IPS-18a (cell line): ENCODE data around the gene IMMT.

Experiments
- H3K27ac ChIP-seq: one replicate; pipeline ENCODE4 v1.5.1; 2013; ENCODE audit warnings: low read length
- H3K27me3 ChIP-seq: one replicate; pipeline ENCODE4 v1.6.1; 2013; ENCODE audit warnings: mild to moderate bottlenecking, low read length; ENCODE audit not compliant: control insufficient read depth, insufficient read depth
- H3K36me3 ChIP-seq: one replicate; pipeline ENCODE4 v1.6.1; 2013; ENCODE audit warnings: low read depth, low read length; ENCODE audit not compliant: control insufficient read depth
- H3K4me1 ChIP-seq: one replicate; pipeline ENCODE4 v1.6.1; 2013; ENCODE audit warnings: low read depth, low read length; ENCODE audit not compliant: control insufficient read depth
- H3K4me3 ChIP-seq: one replicate; pipeline ENCODE4 v1.5.1; 2013; ENCODE audit warnings: low read length
- H3K9ac ChIP-seq: one replicate; pipeline ENCODE4 v1.6.1; 2013; ENCODE audit warnings: mild to moderate bottlenecking, low read length, moderate library complexity
- H3K9me3 ChIP-seq: one replicate; pipeline ENCODE4 v1.6.1; 2013; ENCODE audit warnings: low read depth, low read length; ENCODE audit not compliant: control insufficient read depth

Gene IMMT

DNA sequence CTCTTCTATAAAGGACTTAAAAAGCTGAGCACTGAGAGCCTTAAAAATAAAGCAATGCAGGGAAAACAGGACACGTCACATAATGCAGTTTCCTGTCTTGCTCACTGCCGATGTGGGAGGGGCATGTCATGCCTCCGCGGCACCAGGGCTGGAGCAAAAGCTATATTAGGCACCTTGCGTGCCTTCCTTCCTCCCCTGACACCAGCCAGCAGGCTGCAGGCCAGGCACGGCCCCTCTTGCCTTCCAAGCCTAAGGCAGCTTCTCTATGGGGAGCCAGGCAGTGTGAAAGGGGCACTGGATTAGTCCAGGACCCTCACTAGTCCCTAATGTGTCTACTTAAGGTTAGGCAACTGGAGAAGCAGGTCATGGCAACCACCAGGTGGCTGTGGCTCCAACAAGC, 30.3 kb upstream of the IMMT start:
- Histone ChIP-seq H3K4me1 (peaks cover 8% of the 10 kb centered on the region), H3K9me3 (no peaks in the 10 kb centered on the region), H3K9ac (no peak overlapping the region), H3K4me3 (no peak overlapping the region), H3K27ac (no peak overlapping the region), H3K36me3 (no peaks in the 10 kb centered on the region), H3K27me3 (no peaks in the 10 kb centered on the region)

DNA sequence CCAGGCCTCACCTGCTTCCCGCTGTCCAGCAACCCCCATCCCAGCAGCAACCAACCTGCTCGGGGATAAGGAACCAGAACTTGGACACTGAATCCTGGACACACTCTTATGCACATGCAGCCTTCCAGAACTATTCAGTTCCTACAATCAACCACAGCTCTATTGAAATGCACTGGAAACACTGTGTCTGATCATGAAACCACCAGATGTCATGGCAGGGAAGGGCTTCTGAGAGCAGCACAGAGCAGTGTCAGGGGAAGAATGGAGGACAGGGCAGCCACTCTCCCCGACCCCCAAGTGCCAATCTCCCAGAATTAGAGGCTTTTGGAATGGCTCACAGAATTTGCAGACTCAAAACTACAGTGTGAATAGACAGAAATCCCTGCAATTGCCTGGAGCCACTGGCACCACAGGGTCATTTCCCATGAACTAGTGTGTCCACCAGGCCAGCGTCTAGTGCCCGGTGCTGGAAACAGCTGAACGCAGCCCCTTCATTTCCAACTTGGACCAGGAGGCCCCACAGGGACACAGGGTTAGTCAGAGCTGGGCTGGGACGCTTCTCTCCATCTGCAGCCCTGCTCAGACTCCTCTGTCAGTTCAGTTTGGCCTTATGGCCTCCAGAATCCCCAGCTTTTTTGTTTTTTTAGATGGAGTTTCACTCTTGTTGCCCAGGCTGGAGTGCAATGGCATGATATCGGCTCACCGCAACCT, 29.5 kb upstream of the IMMT start:
- no peaks in the 10 kb centered on the region for H3K27me3 ChIP-seq
- no peak overlapping the region for H3K27ac ChIP-seq
- H3K4me3 ChIP-seq = no peak overlapping the region
- no peaks in the 10 kb centered on the region for H3K9me3 ChIP-seq
- peaks cover 8% of the 10 kb centered on the region for H3K4me1 ChIP-seq
- no peak overlapping the region for H3K9ac ChIP-seq
- H3K36me3 ChIP-seq = no peaks in the 10 kb centered on the region

DNA sequence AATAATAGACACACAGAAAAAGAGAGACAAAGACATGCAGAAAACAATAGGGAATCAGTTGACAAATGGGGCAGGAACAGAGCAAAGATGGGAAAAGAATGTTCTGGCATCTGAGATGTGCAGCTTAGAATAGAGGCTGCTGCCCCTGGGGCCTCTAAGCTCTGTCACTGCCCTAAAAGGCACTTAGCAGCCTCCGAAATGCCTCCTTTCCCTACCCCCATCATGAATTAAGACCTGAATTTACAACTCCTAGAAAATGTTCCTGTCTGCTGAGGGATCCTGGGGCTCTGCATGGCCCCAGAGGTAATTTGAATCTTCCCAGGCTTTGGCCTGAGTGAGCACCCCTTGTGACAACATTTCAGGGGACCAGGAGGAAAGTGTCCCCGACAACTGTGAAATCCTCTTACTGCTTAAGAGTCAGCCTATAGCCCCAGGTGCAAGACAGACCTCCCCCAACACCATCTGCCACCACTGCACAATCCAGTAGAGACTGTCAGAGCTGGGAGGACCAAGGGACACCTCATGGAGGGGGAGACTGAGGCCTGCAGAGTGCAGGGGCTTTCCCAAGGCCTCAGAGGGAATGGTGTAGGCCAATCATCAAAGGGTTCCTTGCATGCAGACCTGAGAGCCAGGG, 28.8 kb upstream of the IMMT start:
- Histone ChIP-seq H3K9ac (no peak overlapping the region), H3K27me3 (no peaks in the 10 kb centered on the region), H3K4me1 (peaks cover 8% of the 10 kb centered on the region), H3K4me3 (no peak overlapping the region), H3K36me3 (no peaks in the 10 kb centered on the region), H3K27ac (no peak overlapping the region), H3K9me3 (no peaks in the 10 kb centered on the region)

DNA sequence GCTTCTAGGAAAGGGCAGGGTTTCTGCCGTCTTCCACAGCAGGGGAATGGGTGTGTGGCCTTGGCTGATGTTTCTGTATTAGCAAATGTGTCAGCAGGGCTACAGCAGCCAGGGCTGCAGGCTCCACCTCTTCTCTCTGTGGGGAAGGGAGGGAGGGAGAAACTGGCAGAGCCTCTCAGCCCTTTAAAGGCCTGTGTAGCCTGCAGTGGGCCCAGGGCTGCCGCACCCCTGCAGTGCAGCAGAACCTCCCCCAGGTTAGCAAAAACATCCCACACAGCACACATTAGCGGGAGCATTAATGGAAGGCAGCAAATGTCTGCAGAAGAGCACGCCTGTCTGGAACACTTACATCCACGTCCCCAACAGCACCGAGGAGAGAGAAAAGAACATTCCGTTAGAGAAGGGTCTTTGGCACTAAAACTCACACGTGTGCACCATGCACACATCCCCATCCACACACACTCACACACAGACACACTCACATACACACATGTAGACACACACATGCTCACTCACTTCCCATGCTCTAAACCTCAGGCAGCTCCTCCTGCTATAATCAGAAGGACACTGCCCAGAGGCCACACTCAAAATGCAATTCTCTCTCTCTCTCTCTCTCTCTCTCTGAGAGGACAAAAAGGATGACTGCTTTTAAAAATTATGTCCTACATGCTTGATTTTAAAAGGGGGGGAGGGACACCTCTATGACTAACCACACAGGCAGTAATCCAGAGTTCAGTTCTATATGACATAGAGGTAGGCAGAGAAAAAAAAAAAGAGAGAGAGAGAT, 28.1 kb upstream of the IMMT start:
- Histone ChIP-seq H3K27ac (no peak overlapping the region), H3K9me3 (no peaks in the 10 kb centered on the region), H3K9ac (no peak overlapping the region), H3K4me3 (no peak overlapping the region), H3K36me3 (no peaks in the 10 kb centered on the region), H3K4me1 (peaks cover 8% of the 10 kb centered on the region), H3K27me3 (no peaks in the 10 kb centered on the region)

DNA sequence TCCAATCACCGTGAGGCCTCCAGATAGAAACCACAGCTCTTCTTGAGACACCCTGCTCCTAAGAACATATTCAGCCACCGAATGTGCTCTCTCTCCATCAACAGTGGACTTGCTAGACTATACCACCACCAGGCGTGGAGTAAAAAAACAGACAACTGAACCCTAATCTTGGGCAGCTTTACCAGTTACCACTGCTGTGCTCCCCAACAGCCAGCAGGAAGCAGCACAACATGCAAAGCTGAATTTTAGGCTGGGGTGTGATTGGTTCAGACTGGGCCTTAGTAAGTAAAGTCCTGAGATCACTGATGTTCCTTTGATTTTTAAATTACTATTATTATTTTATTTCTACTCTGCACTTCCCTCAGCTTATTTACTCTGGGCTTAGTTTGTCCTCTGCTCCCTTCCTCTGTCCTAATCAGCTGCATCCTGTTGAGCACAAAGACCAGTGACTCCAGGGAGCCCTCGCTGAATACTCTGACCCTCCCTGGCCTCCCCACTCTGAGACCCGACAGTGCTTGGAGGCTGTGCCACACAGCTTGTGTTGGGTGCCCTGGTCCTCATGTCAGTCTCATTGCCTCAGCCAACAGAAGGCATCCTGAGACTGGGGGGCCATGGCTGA, 25.9 kb upstream of the IMMT start:
- H3K4me1 ChIP-seq = peaks cover 8% of the 10 kb centered on the region
- H3K36me3 ChIP-seq = no peaks in the 10 kb centered on the region
- no peaks in the 10 kb centered on the region for H3K9me3 ChIP-seq
- no peaks in the 10 kb centered on the region for H3K27me3 ChIP-seq
- H3K27ac ChIP-seq = no peak overlapping the region
- no peak overlapping the region for H3K9ac ChIP-seq
- H3K4me3 ChIP-seq = no peak overlapping the region

DNA sequence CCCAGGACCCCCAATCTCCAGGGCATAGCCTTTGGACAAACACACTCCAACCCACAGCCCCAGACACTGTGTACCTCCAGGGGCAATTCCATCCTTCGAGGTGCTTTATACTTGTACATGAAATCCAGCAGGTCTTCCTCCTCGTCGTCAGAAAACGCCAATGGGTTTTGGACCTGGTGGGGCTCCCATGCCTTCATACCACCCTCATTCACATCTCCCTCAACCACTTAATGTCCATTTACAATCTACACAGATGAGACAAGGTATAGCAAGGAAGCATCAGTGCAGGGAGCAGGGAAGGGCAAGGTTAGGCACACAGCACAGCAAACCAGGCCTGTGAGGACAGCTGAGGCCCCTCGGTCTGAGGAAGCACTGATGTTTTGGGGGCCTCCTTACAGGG, 24.6 kb upstream of the IMMT start:
- Histone ChIP-seq H3K27me3 (no peaks in the 10 kb centered on the region), H3K9ac (no peak overlapping the region), H3K9me3 (no peaks in the 10 kb centered on the region), H3K4me3 (no peak overlapping the region), H3K27ac (no peak overlapping the region), H3K36me3 (no peaks in the 10 kb centered on the region), H3K4me1 (peaks cover 8% of the 10 kb centered on the region)

DNA sequence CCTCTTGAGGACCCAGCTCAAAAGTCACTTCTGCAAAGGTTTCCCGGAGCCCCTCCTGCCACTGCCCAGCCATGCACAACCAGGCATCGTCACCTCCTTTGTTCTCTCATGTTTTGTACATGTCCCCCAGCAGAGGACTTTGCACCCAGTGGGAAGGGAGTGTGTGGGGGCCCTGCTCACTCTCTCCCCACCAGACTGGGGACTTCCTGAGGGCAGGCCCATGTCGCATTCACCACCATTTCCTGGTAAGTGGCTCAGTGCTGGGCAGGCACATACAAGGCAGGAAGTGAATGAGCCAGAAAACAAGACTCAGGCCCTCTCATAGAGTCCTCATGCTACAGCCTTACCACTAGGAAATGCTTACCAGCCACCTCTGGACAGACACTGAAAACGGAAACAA, 22.9 kb upstream of the IMMT start:
- Histone ChIP-seq H3K27ac (no peak overlapping the region), H3K9me3 (no peaks in the 10 kb centered on the region), H3K4me3 (no peak overlapping the region), H3K36me3 (peaks cover 10% of the 10 kb centered on the region), H3K9ac (no peak overlapping the region), H3K4me1 (peaks cover 6% of the 10 kb centered on the region), H3K27me3 (no peaks in the 10 kb centered on the region)

DNA sequence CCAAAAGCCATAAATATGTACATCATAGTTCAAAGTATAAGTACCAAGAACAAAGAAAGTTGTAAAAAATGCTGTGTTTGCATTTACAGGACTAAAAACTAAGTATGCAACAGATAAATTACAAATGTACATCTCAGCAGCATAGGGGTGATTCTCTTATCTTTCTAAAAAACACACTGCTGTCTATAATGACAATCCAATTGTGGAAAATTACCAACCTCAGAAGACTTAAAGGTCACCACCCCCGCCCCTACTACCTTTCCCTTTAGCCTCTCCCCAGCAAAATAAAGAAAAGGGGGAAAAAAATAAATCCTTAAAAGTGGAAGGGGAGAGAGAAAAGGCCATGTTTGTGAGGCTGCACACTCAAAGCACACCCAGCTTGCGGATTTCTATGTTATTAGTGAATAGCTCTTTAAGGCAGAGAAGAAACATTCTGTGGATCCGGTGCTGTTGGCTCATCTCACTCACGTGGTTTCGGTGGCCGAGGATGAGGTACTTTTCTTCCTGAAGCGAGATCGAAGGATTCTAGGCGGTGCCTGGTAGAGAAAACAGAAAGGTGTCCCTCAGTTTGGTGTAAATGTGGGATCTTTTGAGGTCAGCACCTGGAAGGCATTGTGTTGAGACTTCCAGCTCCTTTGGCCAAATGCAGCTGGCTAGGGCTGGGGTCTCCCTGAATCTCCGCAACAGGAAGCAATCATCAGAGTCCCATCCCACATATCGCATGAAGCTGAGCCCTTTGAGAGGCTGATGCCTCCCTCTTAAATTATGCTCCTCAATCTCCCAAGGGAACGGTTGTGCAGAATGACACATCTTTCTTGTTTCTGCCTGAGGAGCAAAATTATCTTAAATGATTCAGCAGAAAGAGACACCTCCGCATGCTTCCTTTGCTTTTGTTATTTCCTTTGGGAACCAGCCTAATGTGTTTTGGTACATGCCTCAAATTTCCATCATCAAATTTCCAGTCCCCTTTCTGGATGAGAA, 21.6 kb upstream of the IMMT start:
- no peak overlapping the region for H3K27ac ChIP-seq
- H3K4me3 ChIP-seq = no peak overlapping the region
- peaks cover 22% of the 10 kb centered on the region for H3K36me3 ChIP-seq
- no peaks in the 10 kb centered on the region for H3K4me1 ChIP-seq
- no peaks in the 10 kb centered on the region for H3K9me3 ChIP-seq
- H3K27me3 ChIP-seq = no peaks in the 10 kb centered on the region
- H3K9ac ChIP-seq = no peak overlapping the region

DNA sequence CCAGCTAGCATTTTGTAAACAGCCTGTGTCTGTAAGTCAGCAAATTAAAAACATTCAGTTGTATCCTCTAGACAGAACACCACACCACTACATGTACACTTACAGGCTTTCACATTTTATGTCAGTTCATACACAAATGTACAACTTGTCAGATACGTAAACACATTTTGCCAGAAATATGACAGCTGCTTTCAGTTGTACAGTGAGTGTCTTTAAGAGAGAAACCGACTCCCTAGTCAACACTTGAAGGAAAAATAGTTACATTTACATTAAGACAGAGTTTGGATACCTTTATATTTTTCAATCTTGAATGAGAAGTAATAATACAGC, 19.2 kb upstream of the IMMT start:
- H3K9me3 ChIP-seq = no peaks in the 10 kb centered on the region
- H3K27me3 ChIP-seq = no peaks in the 10 kb centered on the region
- no peak overlapping the region for H3K4me3 ChIP-seq
- H3K9ac ChIP-seq = no peak overlapping the region
- peaks cover 39% of the 10 kb centered on the region for H3K36me3 ChIP-seq
- no peak overlapping the region for H3K27ac ChIP-seq
- no peaks in the 10 kb centered on the region for H3K4me1 ChIP-seq

DNA sequence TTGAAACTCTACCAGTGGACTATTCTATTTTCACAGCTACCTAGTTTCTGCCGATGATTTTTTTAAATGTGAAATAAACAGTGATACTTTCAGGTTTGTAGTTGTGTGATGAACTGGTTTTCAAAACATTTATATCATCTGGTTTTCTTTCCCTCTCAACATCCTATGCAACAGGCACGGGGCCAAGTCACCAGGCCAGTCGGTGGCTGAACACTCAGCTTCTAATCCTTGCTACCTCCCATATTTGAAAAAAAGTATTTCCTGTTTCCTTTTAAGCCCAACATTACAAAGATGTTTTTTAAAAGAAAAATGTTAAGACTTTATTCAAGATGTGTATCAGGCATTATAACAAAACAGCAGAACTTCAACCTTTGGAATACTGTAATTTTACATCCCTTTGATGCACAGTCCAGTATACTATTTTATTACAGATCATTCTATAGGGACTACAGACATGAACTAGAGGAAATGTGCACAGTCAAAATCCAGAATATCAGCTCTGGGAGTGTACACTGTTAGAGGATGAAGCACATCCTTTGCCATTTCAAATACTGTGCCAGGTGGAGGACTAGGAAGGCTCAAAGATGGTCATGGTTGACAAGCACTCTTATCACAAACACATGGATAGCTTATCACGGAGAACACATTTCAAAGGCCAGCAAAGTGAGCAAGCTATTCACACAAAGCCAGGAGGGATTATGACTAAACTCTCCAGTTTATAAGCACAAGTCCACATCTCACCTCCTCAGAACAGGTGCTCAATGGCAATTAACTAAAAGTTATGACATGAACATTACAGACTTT, 18.6 kb upstream of the IMMT start:
- Histone ChIP-seq H3K4me1 (no peaks in the 10 kb centered on the region), H3K27me3 (no peaks in the 10 kb centered on the region), H3K36me3 (peaks cover 44% of the 10 kb centered on the region), H3K27ac (no peak overlapping the region), H3K9me3 (no peaks in the 10 kb centered on the region), H3K4me3 (no peak overlapping the region), H3K9ac (no peak overlapping the region)
